IPS-NIHi11 (cell line): Measurements from ENCODE around the gene PTPRE.

Source experiments
- DNase-seq: peaks from one replicate; pipeline ENCODE4 v3.0.0; 2012; ENCODE audit warnings: mixed read lengths, low spot score

The PTPRE gene

DNA sequence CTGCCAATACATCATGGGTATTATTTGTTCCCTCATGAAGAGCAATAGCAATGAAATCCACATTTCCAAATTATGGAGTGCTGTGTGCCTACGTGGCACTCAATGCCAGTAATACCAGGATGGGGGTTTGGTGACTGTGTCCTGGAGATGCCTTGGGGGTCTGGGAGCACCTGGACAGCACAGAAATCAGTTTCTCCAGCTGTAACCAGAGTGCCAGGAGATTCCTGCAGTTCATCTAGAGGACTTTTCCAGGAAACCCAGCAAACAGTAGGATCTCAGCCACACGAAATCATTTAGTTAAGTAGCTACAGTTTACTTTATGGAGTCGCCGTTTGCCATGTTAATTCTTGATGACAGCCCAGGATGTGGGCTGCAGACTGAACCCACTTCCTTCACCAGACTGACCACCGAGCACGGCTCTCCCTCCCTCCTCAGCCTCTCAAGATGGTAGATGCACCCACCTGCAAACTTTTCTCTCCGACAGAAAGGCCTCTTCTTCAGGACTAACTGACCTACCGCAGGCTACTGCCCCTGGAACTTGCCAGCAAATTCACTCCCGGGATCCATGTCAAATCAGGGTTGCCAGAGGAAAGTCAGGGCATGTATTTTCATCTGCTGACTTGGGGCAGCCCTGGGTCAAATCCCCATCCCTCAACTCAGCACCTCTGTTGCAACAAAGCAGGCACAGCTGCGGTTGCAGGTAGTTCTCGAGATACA, 189.0 kb downstream of the PTPRE start:
- no peak for DNase-seq

- DNase-seq: no peak
Observed at GRCh38 chr10:128096486-128097199, 189.7 kb downstream of the PTPRE start.

DNA sequence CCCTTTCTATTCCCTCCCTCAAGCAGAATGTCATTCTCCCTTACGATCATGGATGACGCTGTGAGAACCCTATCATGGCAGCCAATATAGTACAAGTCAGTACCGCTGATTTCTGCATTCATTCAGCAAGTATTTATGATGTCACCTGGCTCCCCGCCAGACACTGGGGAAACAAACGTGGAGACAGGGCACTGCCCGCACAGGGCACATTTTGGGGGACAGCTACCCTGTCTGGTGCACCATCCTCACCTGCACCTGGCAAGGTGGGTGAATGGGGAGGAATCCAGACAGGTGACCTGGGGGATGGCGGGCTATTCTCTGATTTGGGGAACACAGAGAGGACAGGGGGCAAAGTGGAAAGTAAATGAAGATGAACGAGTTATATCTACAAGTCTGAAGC, 190.9 kb downstream of the PTPRE start:
- no peak for DNase-seq

DNA sequence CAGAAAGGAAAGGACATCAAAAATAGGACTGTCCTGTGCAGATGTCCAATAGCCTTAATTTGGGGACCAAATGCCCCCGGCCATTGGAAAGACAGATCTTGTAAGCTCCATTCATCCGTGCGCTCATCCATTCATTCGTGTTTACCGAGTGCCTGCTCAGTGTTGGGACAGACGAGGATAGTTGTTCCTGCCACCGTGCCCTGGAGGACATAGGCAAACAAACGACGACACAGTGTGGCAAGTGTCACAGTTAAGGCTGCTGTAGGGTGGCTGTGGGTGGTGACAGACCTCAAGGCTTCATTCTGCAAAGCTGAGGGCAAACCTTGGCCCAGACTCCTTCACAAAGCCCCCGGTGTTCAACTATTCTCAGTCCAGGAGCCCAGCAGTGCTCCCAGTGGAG, 191.7 kb downstream of the PTPRE start:
- DNase-seq: no peak

DNA sequence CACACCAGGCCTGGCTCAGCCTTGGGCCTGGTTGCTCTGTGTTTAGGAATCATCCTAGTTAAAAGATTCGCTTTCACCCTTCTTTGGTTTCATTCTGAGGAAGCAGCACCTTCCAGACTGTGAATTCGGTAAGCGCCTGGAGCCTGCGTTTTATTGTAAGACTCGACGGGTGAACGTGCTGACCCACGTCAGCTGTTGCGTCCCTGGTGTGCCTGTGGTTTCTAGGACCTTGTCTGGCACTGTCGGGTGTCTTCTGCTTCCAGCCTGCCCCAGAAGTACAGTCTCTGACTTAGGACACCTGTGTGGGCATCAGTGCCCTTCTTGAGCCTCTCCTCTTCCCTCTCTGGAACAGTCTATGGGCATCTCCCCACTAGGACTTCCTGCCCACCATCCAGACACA, 193.0 kb downstream of the PTPRE start:
- no peak for DNase-seq

DNA sequence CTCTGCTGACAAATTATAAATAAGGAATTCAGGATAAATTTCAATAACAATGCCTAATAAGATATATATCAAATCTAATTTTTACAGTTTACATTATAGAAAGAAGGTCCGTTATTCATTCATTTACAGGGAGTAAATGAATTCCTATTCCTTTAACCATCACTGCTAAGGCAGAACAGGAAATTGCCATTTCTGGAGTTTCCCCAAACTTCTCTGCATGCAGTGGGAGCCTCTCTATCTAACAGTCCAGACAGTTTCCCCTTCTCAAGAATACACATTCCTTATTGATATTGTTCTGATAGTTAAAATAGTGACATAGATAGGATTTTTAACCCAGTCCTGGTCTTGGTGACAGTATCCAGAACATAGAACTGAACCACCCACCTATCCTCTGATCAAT, 195.0 kb downstream of the PTPRE start:
- DNase-seq: no peak

DNA sequence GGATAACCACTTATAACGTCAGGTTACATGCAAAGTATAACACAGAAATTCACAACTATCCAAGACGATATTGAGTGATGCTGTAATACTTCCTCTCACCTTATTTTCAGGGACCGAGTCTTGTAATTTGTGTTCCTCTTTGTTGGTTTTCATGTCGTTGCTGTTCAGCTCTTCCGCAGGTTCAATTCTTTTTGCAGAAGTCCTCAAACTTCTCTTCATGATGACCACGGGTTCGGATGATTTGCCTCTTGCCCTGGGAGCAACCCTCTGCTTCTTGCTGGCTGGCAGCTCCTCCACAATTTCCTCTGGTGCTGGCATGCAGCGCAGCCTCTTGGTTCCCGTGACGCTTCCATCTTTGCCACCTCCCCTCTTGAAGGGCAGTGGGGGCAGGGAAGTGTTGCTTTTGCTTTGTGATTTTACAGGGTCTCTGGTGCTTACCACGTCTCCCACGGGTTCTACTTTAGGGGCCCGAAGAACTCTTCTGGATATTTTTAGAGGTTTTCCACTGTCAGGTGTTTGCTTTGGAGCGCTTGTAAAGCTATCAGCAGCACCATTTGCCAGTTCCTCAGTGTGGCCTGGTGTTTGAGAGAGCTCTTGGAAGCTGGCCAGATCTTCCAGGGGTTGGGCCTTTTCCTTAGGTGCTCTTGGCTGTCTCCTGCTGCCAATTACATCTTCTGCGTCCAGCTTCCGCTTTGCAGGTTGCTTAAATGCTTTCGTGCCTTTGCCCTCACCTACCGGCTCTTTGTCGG, 195.8 kb downstream of the PTPRE start:
- no peak for DNase-seq

DNA sequence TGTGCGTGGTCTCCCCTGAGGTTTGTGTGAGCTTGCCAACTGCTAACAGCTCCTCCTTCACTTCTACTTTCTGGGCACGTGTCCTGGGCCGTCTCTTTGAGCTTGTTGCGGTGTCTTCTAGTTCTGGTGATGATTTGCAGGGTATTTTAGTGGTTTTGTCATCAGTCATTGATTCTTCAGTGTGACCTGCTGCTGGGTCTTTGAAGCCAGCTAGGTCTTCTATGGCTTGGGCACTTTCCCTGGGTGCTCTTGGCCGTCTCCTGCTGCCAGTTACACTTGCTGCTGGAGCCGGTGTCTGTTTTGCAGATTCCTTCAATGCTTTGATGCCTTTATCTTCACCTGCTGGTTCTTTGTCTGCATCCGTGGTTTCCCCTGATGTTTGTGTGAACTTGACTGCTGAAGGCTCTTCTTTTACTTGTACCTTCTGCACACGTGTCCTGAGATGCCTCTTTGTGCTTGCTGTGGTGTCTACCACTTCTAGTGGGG, 196.4 kb downstream of the PTPRE start:
- DNase-seq: no peak

- DNase-seq: no peak
Observed at GRCh38 chr10:128105383-128105782, 198.5 kb downstream of the PTPRE start.

- DNase-seq: no peak
Observed at GRCh38 chr10:128109707-128110106, 202.8 kb downstream of the PTPRE start.

- no peak for DNase-seq
Observed at GRCh38 chr10:128110339-128110738, 203.4 kb downstream of the PTPRE start.

GRCh38 chr10:128111696-128112095, 204.8 kb downstream of the PTPRE start:
- no peak for DNase-seq

DNA sequence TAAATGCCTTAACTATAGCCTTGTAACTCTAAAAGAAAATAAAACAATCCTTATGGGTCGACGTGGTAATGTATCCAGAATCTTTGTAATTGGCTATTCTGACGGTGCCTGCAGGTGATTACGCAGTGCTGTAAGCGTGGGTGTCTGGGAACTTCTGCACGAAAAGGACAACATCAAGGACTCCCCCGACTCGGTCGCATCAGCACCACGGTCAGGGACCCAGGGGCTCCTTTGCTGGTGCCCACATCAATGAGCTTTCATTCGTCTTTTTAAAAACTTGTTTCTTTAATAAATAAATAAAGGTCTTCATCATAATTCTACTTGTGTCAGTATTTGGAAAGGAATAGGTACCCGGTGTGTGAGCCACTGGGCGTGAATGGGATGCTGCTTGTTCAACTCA, 206.1 kb downstream of the PTPRE start:
- DNase-seq: no peak

- DNase-seq: no peak
Observed at GRCh38 chr10:128114901-128115300, 208.0 kb downstream of the PTPRE start.

DNA sequence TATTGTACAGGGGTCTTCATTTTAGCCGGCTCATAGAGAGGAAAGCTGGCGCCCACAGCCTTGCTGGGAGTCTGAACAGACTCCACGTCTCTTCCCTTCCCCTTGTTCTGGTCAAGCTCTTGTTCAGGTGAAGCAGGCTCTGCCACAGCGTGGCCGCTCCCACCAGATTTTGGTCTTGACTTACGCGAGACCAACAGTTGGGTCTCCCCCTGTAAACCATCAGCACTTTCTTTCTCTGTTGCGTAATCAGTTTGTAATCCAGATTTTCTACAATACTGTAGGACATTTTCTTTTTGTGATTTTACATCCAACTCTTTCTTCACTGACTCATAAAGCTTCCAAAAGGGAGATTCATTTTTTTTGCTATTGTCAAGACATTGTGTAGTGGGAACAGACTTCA, 208.5 kb downstream of the PTPRE start:
- DNase-seq: no peak

GRCh38 chr10:128116187-128116586, 209.3 kb downstream of the PTPRE start:
- DNase-seq: no peak

- DNase-seq: no peak
Observed at GRCh38 chr10:128116851-128117615, 210.1 kb downstream of the PTPRE start.

DNA sequence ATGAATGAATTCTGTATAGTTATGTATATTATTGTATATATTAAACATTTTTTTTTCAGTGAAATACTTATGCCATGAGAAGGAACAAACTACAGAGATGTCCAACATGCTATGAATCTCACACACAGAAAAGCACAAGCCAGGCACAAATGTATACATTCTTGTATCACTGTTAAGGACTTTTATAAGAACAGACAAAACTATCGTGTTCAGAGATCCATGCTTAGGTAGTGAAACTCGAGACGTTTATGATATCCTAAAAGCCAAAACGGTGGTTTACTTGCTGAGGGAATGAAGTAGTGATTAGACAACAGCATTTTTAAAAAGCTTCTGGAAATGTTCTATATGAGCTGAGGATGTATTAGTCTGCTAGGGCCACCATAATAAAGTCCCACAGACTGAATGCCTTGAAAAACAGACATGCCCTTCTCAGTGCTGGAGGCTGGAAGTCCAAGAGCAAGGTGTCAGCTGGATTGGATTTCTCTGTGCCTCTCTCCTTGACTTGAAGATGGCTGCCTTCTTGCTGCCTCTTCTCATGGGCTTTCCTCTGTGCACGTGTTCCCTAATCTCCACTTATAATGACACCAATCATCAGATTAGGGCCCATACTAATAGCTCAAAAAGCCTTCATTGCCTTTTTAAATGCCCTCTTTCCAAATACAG, 215.0 kb downstream of the PTPRE start:
- no peak for DNase-seq

DNA sequence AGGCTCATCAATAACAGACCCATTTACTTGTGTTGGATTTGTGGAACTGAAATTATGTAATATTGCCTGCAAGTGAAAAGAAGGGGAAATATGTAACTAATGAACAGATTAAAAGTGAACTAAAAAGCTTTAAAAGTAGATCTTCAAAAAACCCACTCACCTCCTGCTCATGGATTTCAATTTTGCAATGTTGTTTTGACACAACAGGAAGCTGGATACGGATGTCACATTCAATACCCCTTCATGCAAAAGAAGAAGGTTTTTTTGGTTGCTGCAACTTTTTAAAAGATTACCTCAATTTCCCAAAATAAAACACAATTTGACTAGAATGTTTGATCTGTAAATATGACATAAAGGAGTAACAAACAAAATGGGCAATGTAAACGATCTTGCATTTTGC, 216.0 kb downstream of the PTPRE start:
- no peak for DNase-seq

GRCh38 chr10:128123846-128124245, 216.9 kb downstream of the PTPRE start:
- no peak for DNase-seq

DNA sequence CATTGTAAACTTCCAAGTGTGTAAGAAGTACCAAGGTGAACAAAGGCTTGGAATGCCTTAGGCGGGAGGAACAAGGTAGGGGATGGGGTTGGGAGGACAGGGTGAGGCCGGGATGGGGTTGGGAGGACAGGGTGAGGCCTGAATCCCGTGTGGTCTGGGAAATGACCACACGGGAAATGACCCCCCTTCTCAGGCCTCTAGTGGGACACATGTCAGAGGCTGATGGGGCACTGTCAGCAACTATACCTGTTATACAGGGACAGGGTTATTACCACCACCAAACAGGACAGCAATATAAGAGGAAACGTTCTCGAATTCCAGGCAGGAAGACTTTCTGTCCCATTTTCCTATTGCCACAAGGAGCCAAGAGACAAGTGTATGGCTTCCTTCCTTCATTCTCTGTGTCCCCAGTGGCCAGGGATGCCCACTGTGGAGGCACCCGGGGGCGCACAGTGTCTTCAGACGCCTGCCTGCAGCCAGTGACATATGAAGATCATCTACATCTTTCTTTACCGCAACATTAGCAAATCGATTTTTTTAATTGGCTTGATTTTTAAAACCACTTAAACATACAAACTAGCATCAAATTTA, 218.0 kb downstream of the PTPRE start:
- DNase-seq: no peak
